ENCODE results near the gene HCFC1.

HCFC1 gene

DNA sequence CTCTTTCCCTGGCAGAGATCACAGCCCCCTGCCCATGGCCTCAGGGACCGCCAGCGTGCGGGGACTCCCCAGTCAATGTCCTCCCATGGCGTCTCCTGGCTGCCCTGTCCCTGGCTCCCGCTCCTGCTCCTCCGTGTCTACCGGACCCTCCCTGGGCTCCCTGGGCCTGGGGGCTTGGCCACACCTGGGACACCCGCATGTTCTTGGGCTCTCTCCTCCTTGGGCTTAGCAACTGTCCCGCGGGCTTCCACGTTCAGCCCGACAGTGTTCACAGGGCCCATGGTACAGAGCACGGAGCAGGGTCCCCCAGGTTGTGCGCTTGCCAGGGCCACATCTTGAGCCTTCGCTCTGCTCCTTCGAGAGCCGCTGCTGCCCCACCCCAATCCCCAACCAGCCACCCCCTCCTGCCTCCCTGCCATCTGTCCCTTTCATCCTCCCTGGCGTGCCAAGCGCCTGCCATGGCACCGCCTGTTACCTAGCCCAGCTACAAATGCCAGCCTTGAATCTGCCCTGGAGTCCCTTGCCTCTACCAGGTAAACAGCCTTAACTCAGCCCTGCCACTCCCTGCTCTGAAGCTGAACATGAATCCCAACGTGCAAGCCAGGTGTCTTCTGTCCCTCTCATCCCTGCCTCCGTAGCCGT, 63.3 kb downstream of the HCFC1 start:
- no peak for DNase-seq (ENCODE audit: extremely low read depth, low read depth)
- TF ChIP-seq, protein P1, sequence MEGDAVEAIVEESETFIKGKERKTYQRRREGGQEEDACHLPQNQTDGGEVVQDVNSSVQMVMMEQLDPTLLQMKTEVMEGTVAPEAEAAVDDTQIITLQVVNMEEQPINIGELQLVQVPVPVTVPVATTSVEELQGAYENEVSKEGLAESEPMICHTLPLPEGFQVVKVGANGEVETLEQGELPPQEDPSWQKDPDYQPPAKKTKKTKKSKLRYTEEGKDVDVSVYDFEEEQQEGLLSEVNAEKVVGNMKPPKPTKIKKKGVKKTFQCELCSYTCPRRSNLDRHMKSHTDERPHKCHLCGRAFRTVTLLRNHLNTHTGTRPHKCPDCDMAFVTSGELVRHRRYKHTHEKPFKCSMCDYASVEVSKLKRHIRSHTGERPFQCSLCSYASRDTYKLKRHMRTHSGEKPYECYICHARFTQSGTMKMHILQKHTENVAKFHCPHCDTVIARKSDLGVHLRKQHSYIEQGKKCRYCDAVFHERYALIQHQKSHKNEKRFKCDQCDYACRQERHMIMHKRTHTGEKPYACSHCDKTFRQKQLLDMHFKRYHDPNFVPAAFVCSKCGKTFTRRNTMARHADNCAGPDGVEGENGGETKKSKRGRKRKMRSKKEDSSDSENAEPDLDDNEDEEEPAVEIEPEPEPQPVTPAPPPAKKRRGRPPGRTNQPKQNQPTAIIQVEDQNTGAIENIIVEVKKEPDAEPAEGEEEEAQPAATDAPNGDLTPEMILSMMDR (IDR thresholded peaks at IDR 0.05; ENCODE audit: low read depth, low read length): no peak

DNA sequence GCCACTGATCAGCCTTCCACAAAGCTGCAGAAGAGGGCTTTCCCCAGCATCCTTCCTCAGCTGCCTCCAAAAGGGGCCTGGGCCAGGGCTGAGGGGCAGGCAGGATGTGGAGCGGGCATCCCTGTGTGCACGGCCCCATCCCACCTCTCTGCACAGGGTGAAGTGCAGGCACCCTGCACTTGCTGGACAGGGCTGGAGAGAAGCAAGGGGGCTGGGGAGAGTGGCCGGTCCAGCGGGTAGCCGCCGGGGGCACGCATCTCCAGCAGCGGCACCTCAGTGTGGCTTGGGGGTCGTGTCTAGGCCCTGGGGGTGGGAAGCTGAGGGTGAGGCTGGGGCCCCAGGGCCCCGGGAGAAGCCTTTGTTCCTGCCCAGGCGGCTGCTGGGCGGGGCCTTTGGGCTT, 64.2 kb downstream of the HCFC1 start:
- TF ChIP-seq, protein P1 (IDR thresholded peaks at IDR 0.05; ENCODE audit: low read depth, low read length): no peak

DNA sequence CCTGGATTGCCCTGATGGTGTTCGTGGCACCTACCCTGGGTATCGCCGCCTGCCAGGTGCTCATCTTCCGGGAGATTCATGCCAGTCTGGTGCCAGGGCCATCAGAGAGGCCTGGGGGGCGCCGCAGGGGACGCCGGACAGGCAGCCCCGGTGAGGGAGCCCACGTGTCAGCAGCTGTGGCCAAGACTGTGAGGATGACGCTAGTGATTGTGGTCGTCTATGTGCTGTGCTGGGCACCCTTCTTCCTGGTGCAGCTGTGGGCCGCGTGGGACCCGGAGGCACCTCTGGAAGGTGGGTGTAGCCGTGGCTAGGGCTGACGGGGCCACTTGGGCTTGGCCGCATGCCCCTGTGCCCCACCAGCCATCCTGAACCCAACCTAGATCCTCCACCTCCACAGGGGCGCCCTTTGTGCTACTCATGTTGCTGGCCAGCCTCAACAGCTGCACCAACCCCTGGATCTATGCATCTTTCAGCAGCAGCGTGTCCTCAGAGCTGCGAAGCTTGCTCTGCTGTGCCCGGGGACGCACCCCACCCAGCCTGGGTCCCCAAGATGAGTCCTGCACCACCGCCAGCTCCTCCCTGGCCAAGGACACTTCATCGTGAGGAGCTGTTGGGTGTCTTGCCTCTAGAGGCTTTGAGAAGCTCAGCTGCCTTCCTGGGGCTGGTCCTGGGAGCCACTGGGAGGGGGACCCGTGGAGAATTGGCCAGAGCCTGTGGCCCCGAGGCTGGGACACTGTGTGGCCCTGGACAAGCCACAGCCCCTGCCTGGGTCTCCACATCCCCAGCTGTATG, 65.3 kb downstream of the HCFC1 start:
- no peak for DNase-seq (ENCODE audit: extremely low read depth, low read depth)
- TF ChIP-seq, protein P1 (IDR thresholded peaks at IDR 0.05; ENCODE audit: low read depth, low read length): no peak

More for the DNA sequence above, 64.2 kb downstream of the HCFC1 start:
- DNase-seq (ENCODE audit: extremely low read depth, low read depth): no peak

DNA sequence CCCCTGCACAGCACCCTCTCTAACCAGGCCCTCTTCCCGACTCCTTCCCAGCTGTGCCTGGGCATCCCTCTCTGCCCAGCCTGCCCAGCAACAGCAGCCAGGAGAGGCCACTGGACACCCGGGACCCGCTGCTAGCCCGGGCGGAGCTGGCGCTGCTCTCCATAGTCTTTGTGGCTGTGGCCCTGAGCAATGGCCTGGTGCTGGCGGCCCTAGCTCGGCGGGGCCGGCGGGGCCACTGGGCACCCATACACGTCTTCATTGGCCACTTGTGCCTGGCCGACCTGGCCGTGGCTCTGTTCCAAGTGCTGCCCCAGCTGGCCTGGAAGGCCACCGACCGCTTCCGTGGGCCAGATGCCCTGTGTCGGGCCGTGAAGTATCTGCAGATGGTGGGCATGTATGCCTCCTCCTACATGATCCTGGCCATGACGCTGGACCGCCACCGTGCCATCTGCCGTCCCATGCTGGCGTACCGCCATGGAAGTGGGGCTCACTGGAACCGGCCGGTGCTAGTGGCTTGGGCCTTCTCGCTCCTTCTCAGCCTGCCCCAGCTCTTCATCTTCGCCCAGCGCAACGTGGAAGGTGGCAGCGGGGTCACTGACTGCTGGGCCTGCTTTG, 66.0 kb downstream of the HCFC1 start:
- TF ChIP-seq, protein P1 (IDR thresholded peaks at IDR 0.05; ENCODE audit: low read depth, low read length): no peak
- DNase-seq (ENCODE audit: extremely low read depth, low read depth): no peak

DNA sequence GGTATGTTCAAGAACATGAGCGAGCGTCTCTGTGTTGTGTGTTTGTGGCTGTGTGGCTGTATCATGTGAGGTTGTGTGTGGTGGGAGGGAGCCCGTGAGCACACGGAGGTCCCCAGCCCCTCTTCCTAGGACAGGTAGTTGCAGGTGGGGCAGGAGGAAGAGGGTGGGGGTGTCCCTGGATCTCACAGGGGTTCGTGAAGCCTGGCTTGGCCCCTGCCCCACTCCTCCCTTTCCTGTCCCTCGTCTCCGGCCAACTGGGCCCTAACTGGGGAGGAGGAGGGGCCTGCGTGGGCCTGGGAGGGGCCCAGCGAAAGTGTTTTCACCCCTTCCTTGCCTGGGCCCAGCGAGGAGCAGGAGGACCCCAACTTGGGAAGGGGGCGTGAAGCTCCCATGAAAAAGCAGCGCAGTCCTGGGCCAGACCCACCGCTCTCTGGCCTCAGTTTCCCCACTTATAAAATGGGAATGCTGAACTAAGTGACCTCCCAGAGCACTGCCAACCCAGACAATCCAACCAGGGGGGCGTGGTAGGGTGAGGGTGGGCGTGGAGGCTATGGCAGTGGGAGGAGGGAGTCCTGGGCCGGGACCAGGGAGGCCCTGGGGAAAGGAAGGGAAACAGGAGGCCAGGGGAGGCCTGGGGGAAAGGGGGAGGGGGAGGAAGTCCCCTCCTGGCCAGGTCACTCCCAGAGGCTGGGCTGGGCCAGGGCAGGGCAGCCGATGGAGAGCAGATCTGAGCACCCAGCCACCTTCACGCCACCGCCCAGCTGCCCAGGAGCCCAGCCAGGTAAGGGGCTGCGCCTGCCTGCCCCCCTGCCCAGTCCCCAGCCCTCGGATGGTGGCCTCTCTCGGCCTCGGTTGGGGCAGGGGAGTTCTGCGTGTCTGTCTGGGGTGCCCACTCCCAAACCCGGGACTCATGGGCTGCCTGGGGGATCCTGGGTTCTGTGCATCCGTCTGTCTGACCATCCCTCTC, 67.3 kb downstream of the HCFC1 start, which contains the start of gene AVPR2:
AVPR2 (plus strand) TSS at position 683 of the 967 bp plus-strand sequence. CDS start 473 bp downstream, outside the sequence.
- TF ChIP-seq, protein P1 (IDR thresholded peaks at IDR 0.05; ENCODE audit: low read depth, low read length): no peak
- no peak for DNase-seq (ENCODE audit: extremely low read depth, low read depth)

DNA sequence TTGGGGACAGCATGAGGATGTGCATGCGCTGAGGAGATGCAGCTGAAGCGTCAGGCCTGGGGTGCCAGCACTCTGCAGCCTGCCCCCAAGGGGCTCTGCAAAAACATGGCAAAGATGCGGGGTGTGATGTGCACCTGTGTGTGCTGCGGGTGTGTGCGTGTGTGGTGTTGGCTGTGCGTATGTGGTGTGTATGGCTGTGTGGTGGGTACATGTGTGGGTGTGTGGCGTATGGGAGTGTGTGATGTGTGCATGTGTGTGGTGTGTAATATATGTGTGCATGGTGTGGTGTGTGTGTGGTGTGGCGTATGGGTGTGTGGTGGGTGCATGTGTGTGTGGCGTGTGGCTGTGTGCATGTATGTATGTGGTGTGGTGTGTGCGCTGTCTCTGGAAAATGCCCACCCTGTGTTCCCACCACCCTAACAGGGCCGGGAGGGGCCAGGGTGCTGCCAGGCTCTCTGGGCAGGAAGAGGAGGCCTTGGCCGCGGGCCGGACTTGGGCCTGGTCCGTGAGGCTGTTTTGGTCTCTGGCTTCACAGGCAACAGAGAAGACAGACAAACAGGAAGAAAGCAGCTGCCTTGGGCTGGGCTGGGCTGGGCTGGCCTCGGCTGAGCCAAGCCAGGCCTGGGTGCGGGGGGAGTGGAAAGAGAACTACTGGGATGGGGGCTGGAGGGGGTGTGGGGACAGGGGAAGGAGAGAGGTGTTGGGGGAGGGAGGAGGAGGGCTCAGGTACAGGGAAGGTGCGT, 68.2 kb downstream of the HCFC1 start:
- DNase-seq (ENCODE audit: extremely low read depth, low read depth): no peak
- TF ChIP-seq, protein P1 (IDR thresholded peaks at IDR 0.05; ENCODE audit: low read depth, low read length): no peak

Measured in AG09319 (cell line).